ENCODE measurements around the gene COL11A2.

COL11A2 gene

GRCh38 chr6:33143113-33143770, 49.0 kb downstream of the COL11A2 start:
- no peak overlapping the region for H3K4me3 ChIP-seq (ENCODE audit: low read depth, low read length)
- no peak for TF ChIP-seq CTCF (IDR thresholded peaks at IDR 0.05; ENCODE audit: low read depth, low read length)

GRCh38 chr6:33142501-33143070, 49.7 kb downstream of the COL11A2 start:
- no peak overlapping the region for H3K4me3 ChIP-seq (ENCODE audit: low read depth, low read length)
- TF ChIP-seq CTCF (IDR thresholded peaks at IDR 0.05; ENCODE audit: low read depth, low read length): no peak

GRCh38 chr6:33140556-33140955, 51.7 kb downstream of the COL11A2 start:
- no peak overlapping the region for H3K4me3 ChIP-seq (ENCODE audit: low read depth, low read length)
- TF ChIP-seq CTCF (IDR thresholded peaks at IDR 0.05; ENCODE audit: low read depth, low read length): no peak

GRCh38 chr6:33139596-33140206, 52.6 kb downstream of the COL11A2 start:
- no peak overlapping the region for H3K4me3 ChIP-seq (ENCODE audit: low read depth, low read length)
- no peak for TF ChIP-seq CTCF (IDR thresholded peaks at IDR 0.05; ENCODE audit: low read depth, low read length)

- H3K4me3 ChIP-seq (ENCODE audit: low read depth, low read length): no peak overlapping the region
- no peak for TF ChIP-seq CTCF (IDR thresholded peaks at IDR 0.05; ENCODE audit: low read depth, low read length)
Observed at GRCh38 chr6:33136310-33136900, 55.9 kb downstream of the COL11A2 start.

GRCh38 chr6:33132081-33132524, 60.2 kb downstream of the COL11A2 start:
- no peak for TF ChIP-seq CTCF (IDR thresholded peaks at IDR 0.05; ENCODE audit: low read depth, low read length)
- no peak overlapping the region for H3K4me3 ChIP-seq (ENCODE audit: low read depth, low read length)

- no peak for TF ChIP-seq CTCF (IDR thresholded peaks at IDR 0.05; ENCODE audit: low read depth, low read length)
- H3K4me3 ChIP-seq (ENCODE audit: low read depth, low read length): no peak overlapping the region
Observed at GRCh38 chr6:33128318-33128717, 63.9 kb downstream of the COL11A2 start.

All from WI38 (cell line).